BE2C (cell line): ENCODE measurements around the gene LAMTOR4.

Experiments
- DNase-seq: peaks from one replicate; pipeline ENCODE4 v3.0.0-alpha.2; 2020
- H3K27me3 ChIP-seq: fragments of 250-450 bp; sonication (Bioruptor Pico); 2 replicates; pipeline ENCODE4 v1.5.1; 2020; ENCODE audit warnings: mild to moderate bottlenecking
- H3K36me3 ChIP-seq: fragments of 250-450 bp; sonication (Bioruptor Pico); 2 replicates; pipeline ENCODE4 v1.5.1; 2020; ENCODE audit warnings: mild to moderate bottlenecking
- H3K4me1 ChIP-seq: fragments of 250-450 bp; sonication (Bioruptor Pico); 2 replicates; pipeline ENCODE4 v1.5.1; 2020
- H3K4me3 ChIP-seq: 2 replicates; pipeline ENCODE4 v1.5.1; 2011; ENCODE audit warnings: low read depth, low read length
- H3K9me3 ChIP-seq: fragments of 250-450 bp; sonication (Bioruptor Pico); 2 replicates; pipeline ENCODE4 v1.5.1; 2020
- TF ChIP-seq, protein P1 (sequence below): IDR thresholded peaks from 2 replicates; pipeline ENCODE4 v1.5.1; 2012; ENCODE audit warnings: mild to moderate bottlenecking, low read depth, low read length

The LAMTOR4 gene

DNA sequence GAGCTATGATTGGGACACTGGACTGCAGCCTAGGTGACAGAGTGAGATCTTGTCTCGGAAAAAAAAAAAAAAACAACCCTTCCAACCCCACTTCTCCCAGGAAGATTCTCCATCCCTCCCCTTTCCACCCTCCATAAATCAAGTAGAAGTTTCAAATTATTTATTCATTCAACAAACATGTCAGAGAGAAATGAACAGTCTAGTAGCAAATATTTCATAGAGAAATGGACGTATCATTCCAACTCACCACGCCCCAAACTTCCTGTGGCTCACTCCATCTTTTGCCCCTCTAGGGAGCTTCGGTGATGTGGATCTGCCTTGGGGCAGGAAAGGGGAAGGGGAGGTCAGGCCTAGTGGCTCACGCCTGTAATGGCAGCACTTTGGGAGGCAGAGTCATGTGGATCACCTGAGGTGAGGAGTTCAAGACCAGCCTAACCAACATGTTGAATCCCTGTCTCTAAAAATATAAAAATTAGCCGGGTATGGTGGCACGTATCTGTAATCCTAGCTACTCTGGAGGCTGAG, 10.4 kb downstream of the LAMTOR4 start:
- H3K27me3 ChIP-seq: no peaks in the 10 kb centered on the region
- TF ChIP-seq, protein P1, sequence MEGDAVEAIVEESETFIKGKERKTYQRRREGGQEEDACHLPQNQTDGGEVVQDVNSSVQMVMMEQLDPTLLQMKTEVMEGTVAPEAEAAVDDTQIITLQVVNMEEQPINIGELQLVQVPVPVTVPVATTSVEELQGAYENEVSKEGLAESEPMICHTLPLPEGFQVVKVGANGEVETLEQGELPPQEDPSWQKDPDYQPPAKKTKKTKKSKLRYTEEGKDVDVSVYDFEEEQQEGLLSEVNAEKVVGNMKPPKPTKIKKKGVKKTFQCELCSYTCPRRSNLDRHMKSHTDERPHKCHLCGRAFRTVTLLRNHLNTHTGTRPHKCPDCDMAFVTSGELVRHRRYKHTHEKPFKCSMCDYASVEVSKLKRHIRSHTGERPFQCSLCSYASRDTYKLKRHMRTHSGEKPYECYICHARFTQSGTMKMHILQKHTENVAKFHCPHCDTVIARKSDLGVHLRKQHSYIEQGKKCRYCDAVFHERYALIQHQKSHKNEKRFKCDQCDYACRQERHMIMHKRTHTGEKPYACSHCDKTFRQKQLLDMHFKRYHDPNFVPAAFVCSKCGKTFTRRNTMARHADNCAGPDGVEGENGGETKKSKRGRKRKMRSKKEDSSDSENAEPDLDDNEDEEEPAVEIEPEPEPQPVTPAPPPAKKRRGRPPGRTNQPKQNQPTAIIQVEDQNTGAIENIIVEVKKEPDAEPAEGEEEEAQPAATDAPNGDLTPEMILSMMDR: no peak
- no peaks in the 10 kb centered on the region for H3K9me3 ChIP-seq
- peak overlapping the region; percentile 79 for H3K4me3 ChIP-seq
- no peak for DNase-seq
- peaks cover 7% of the 10 kb centered on the region for H3K4me1 ChIP-seq
- peaks cover 22% of the 10 kb centered on the region for H3K36me3 ChIP-seq

GRCh38 chr7:100160067-100160466, 11.3 kb downstream of the LAMTOR4 start:
- no peaks in the 10 kb centered on the region; the same call in 1 of the 2 replicates for H3K27me3 ChIP-seq
- no peaks in the 10 kb centered on the region for H3K9me3 ChIP-seq
- H3K4me1 ChIP-seq: peaks cover 2% of the 10 kb centered on the region; the same call in 1 of the 2 replicates
- TF ChIP-seq, protein P1: no peak
- no peak overlapping the region for H3K4me3 ChIP-seq
- no peak for DNase-seq
- H3K36me3 ChIP-seq: peaks cover 18% of the 10 kb centered on the region

DNA sequence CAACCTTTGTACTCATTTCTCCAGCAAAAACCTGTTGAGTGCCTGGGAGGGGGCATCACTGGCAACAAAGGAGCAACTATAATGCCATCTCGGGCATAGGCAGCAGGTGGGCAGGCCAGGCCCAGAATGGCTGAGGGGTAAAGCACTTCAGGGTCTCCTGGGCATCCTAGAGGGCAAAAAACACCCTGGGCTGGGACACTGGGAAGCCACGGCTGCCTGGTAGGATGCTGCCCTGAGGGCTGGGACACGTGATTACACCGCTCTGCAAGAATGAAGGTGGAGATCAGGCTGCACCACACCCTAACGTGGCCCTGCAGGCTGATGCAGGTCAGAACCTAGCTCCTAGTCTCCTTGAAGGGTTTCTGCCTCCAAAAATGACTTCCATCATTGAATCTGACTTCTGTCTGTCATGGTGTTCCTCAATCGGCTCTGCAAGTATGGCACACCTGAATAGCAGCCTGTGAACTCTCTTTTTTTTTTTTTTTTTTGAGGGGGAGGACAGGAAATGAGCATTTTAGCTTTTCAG, 14.4 kb downstream of the LAMTOR4 start:
- peaks cover 20% of the 10 kb centered on the region for H3K27me3 ChIP-seq
- H3K36me3 ChIP-seq: no peaks in the 10 kb centered on the region
- H3K4me3 ChIP-seq: no peak overlapping the region
- TF ChIP-seq, protein P1: no peak
- H3K4me1 ChIP-seq: peaks cover 5% of the 10 kb centered on the region
- no peaks in the 10 kb centered on the region for H3K9me3 ChIP-seq
- DNase-seq: no peak

GRCh38 chr7:100163871-100164270, 15.2 kb downstream of the LAMTOR4 start:
- Histone ChIP-seq H3K9me3 (no peaks in the 10 kb centered on the region), H3K4me1 (peaks cover 5% of the 10 kb centered on the region), H3K4me3 (no peak overlapping the region), H3K27me3 (peaks cover 21% of the 10 kb centered on the region), H3K36me3 (no peaks in the 10 kb centered on the region)
- no peak for DNase-seq
- TF ChIP-seq, protein P1: no peak

DNA sequence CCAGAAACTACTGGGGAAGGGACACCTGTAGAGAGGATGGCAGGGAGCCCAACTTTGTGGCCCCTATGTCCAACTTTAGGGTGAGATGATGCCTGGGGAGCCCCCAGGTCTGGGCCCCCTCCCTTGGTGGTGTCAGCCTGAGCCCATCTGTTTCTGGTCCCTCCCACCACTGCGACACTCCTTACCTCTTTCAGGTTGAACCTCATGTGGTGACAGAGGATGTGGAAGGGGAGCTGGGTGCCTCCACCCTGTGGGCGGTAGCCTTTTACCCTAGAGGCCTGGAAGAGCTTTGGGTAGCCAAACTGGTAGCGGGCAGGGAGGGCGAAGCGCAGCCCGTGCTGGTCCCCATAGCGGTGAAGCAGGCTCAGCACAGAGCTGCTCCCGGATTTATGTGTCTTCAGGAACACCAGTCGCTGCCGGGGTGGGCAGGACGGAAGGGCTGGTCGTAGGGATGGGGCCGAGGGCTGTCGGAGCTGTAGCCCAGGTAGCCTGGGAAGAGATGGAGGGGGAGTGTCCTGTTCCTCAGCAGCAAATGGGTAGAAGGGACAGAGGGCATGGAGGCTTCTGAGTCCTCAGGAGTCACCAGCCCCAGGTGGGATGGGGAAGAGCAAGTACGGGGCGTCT, 17.7 kb downstream of the LAMTOR4 start:
- Histone ChIP-seq H3K4me1 (peaks cover 5% of the 10 kb centered on the region), H3K9me3 (no peaks in the 10 kb centered on the region), H3K36me3 (no peaks in the 10 kb centered on the region), H3K4me3 (no peak overlapping the region), H3K27me3 (peaks cover 21% of the 10 kb centered on the region)
- TF ChIP-seq, protein P1: no peak
- no peak for DNase-seq
